Suppressor macrophage treated with lipopolysaccharide for 4 hours (primary cell): ENCODE results near the gene TBC1D2B.

Source experiments
- DNase-seq: peaks from one replicate; pipeline ENCODE4 v3.0.0-alpha.2; 2020

The TBC1D2B gene

DNA sequence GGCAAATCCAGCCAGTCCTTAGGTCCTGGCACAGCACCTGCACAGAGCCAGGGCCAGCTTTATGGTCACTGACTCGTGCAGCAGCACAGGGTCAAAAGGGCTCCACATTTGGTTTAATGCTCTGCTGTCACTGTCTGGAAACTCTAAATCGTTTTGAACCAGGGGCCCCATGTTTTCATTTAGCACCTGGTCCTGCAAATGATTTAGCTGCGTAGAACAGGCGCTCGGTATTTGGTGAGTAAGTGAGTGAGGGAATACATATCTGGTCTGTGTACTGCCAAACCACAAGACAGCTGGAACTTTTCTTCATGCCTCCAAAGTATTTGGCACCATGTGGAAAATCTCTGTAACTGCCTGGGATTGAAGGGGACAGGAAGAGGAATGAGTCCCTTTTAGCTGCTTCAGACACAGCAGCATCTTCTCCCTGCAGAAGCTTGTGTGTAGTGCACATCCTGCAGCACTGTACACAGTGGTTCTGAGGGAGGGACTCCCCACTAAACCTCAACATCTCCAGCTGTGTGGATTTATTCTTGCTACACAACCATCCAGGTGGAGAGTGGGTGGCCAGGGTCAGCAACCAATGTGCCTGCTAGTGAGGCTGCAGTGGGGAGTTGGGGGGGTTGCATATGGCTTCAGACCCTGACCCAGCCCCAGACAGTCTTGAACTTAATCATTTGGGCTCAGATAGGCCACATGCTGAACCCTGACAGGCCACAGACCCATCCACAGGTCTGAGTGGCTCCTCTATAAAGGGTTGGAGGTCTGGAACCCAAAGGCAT lies 15.9 kb upstream of the TBC1D2B start:
- DNase-seq = no peak

DNA sequence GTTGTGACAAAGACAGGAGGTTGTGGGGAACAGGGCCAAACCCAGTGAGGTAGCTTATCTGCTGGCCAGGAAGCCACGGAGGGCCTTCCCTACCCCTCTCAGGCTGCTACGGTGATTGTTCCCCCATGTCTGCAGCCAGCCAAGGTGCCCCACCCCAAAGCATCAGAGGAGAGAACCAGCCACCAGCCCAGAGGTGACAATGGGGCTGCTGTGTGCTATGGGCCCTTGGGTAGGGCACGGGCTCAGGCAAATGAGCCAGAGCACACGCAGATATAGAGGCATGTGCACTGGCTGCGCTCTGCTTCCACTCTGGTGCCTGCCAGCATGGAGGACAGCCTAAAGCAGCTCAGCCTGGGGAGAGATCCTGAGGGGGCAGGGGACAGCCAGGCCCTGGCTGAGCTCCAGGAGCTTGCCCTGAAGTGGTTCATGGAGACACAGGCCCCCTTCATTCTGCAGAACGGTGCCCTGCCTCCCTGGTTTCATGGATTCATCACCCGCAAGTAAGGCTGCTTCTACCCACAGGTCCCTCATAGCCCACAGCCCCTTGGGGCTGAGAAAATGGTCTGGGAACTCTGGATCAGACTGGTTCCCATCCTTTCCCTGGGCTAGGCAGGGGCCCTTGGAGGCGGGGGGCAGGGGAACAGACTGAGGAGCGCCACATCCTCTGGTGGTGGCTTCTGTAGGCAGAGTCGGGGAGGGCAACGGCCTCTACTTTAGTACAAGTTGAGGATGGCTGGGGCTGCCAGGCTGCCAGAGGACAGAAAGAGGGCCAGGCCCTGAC lies 14.9 kb upstream of the TBC1D2B start, which contains the start of gene SH2D7:
TSS of gene SH2D7 (plus strand) at position 301 of the 781 bp plus-strand sequence. CDS start at position 325, 24 bp downstream.
- no peak for DNase-seq

DNA sequence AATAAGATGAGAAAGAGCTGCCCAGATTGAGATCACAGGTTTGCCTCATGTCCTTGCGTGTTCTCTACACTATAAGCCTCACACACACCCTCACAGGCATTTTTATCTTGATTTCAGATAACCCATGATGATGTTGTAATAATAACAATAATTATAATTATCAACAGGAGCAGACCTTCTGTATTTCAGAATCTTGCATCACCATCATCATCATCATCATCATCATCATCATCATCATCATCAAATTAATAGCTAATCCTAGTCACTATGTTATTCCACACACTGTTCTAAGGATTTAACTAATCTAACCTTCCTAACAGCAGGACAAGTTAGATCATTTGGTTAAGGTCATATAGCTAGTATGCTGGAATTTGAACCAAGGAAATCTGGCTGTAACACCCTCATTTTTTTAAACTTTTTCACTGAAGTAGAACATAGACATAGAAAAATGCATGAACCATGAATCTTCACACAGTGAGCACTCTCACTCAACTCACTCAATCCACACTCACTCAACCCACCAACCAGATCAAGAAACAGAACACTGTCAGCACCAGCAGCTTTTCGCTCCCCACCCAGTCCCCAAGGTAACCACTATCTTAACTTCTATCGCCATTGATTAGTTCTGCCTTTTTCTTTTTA lies 13.0 kb upstream of the TBC1D2B start:
- DNase-seq = no peak

DNA sequence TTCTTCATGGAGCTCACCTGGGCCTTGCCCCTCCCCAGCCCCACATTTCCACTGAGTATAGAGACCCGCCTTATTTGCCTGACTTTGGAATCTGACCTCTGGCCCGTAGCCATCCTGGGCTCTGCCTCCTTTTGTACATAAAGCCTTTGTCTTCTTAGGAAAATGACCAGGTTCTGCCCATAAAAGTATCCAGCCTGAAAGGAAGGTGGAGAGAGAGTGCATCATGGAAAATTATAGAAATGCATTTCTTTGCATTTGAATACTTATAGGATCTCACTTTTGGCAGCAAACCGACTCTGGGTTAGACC lies 11.2 kb upstream of the TBC1D2B start:
- DNase-seq = no peak

GRCh38 chr15:78087951-78088772 lies 10.7 kb upstream of the TBC1D2B start:
- peak; percentile 84 for DNase-seq

GRCh38 chr15:78085928-78086327 lies 8.4 kb upstream of the TBC1D2B start:
- DNase-seq = no peak

- DNase-seq = no peak
Observed at GRCh38 chr15:78084449-78084750, 6.9 kb upstream of the TBC1D2B start.

- DNase-seq = no peak
Observed at GRCh38 chr15:78083687-78084448, 6.4 kb upstream of the TBC1D2B start.

- DNase-seq = no peak
Observed at GRCh38 chr15:78083186-78083585, 5.7 kb upstream of the TBC1D2B start.

GRCh38 chr15:78082743-78083110 lies 5.2 kb upstream of the TBC1D2B start:
- DNase-seq = no peak

- DNase-seq = peak; percentile 95
Observed at GRCh38 chr15:78082106-78082742, 4.7 kb upstream of the TBC1D2B start.

DNA sequence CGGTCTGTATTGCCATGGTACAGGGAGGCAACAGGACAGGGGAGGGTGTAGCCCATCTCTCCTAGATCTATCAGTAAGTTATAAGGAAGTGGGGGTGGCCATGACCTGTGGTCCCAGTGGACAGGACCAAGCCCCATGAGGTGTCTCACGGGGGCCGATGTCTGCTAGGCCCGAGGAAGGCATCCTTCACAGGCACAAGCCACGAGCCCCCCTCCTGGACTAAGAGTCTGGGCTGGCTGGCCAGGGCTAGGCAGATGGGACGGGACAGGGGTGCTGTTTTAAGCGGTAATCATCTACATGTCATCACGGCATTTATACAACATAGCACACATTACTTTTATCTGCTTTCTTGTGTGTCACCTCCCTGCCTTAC lies 2.6 kb upstream of the TBC1D2B start:
- DNase-seq = no peak

DNA sequence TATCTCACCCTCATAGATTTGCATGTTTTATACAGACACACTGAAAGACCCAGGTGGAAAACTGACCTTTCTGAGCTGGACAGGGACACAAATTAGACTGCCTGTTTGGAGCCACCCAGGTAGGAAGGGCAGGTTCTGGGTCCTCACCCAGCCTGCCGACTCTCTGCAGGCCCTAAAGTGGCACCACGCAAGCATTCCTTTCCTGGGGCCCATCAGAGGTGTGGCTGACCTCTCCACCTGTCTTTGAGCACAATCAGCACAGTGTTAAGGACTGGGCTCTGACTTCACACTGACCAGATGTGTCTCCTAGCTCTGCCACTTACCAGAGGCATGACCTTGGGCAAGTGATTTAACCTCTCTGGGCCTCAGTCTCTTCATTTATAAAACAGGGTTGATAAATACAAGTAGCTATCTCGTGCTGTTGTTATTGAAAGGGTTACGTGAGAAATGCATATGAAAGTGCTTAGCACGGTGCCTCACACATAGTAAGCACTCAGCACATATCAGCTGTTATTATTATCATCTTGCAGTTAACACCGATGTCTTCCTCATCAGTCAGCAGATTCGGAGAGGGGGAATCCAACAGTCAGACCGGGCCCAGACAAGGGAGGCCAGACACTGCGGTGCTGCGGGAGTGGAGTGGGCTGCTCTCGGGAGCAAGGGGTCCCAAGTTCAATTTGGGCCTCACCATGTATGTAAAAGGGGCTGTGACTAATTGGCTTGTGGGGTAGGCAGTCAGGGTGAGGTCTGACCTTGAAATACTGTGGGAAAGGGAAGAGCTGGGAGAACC lies 2.0 kb upstream of the TBC1D2B start:
- no peak for DNase-seq

DNA sequence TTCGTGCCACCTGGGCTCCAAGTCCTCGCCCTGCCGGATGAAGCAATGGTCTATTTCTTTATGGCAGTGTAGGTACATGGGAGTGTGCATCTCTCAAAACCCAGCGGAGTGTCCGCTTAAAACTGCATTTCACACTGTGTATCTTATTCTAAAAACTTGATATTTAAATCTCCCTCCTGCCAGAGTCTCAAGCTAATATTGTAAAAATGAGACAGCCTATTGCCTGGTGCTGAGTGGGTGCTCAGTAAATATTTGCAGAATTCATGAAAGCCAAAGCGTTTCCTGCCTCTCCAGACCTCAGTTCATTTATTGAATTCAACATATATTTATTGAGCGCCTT lies 330 bp upstream of the TBC1D2B start:
- no peak for DNase-seq

- no peak for DNase-seq
Observed at GRCh38 chr15:78076231-78077052, 1.1 kb downstream of the TBC1D2B start.

DNA sequence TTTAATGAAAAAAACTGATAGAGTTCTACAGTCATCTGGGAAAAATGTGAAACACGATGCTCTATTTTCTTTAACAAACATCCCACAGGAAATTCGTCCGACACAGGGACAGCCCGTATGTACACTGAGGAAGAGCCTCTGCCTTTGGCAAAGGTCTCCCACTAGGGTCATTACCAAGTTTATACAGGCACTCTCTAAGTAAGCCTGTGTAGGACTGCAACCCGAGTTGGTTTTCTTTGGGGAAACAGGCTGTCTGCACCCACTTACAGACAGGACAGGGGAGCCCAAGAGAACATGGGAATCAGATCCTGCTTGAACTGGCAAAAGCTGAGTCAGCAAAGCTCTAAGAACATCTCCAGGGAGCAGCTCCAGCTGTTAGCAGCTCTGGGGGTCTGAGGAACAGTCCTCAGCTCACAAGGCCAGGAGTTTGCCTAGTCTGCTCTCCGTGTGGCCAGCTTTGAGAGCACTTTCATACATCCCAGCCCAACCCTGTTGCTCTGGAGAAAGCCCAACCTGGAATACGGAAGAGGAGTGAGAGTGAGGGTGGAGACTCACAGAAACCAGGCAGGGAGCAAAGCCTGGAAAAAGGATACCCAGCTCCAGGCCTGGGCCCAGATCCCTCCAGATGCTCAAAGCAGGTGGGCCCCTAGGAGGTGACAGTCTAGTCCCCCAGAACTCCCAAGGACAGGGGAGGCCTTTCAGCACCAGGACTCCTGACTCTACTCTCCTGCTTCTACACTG lies 1.9 kb downstream of the TBC1D2B start:
- DNase-seq = no peak

- no peak for DNase-seq
Observed at GRCh38 chr15:78073046-78073787, 4.3 kb downstream of the TBC1D2B start.

GRCh38 chr15:78072080-78072892 lies 5.2 kb downstream of the TBC1D2B start:
- DNase-seq = peak; percentile 87
